HG02973 (cell line): ENCODE results near the gene DTNB.
"Not testable (repeated sequence)": the region's sequence is repeated elsewhere in the genome, so short reads cannot be mapped to it uniquely, and the experiment has no call there.

Experiments
- ATAC-seq: cut with Tn5 transposase; IDR thresholded peaks from one replicate; pipeline ENCODE4 v1.9.1; 2021; ENCODE audit warnings: moderate library complexity; ENCODE audit not compliant: unreplicated experiment

DTNB gene

GRCh38 chr2:25426326-25426725 is 247.1 kb downstream of the DTNB start:
- no peak for ATAC-seq

GRCh38 chr2:25424426-25425028 is 248.8 kb downstream of the DTNB start:
- no peak for ATAC-seq

GRCh38 chr2:25421820-25422411 is 251.5 kb downstream of the DTNB start:
- ATAC-seq = no peak

GRCh38 chr2:25421289-25421688 is 252.1 kb downstream of the DTNB start:
- ATAC-seq = no peak

DNA sequence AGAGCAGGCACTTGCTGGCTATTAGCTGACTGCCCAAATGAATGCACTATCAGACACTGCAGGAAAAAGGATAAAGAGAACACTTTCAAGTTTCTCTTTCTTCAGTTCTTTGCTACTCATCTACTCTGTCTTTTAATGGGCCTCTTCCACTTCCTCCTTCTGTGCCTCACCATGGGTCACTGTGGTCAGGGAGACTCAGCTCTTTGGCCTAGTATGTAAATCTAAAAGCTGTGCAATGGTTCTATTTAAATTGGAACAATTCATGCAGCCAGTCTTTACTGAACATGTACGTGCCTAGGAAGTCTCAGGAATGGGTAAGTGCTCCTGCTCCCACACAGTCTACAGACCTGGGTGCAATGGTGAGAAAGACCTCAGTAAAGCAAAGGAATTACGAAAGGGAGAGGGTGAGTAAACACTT is 252.5 kb downstream of the DTNB start:
- peak; percentile 35 for ATAC-seq

- peak; percentile 66 for ATAC-seq
Measured at GRCh38 chr2:25419678-25420242, 253.6 kb downstream of the DTNB start.

- ATAC-seq = no peak
Measured at GRCh38 chr2:25418944-25419677, 254.3 kb downstream of the DTNB start.

- ATAC-seq = no peak
Measured at GRCh38 chr2:25417715-25418369, 255.5 kb downstream of the DTNB start.

- ATAC-seq = no peak
Measured at GRCh38 chr2:25416674-25417073, 256.7 kb downstream of the DTNB start.

- no peak for ATAC-seq
Measured at GRCh38 chr2:25414781-25415180, 258.6 kb downstream of the DTNB start.

DNA sequence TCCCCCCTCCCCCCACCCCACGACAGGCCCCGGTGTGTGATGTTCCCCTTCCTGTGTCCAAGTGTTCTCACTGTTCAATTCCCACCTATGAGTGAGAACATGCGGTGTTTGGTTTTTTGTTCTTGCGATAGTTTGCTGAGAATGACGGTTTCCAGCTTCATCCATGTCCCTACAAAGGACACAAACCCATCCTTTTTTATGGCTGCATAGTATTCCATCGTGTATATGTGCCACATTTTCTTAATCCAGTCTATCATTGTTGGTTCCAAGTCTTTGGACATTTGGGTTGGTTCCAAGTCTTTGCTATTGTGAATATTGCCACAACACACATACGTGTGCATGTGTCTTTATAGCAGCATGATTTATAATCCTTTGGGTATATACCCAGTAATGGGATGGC is 260.0 kb downstream of the DTNB start:
- ATAC-seq = not testable (repeated sequence)

DNA sequence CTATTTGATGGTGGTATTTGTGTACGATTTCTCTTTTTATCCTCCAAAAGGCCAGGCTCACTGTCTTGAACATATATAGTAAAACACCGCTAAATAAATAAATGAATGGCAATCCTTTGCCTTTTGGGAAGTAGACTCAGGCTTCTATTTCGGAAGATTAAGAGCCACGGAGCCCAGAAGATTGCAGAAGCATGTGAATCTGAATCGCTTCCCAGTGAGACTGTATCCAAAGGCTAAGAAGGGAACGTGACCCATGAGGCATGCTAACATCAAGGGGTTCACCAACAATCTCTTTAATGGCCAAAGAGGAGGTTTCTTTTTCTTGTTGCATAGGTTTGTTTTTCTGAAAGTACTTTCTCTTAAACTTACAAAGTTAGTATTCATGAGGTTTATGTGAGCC is 261.6 kb downstream of the DTNB start:
- no peak for ATAC-seq

- no peak for ATAC-seq
Measured at GRCh38 chr2:25411281-25411680, 262.1 kb downstream of the DTNB start.

DNA sequence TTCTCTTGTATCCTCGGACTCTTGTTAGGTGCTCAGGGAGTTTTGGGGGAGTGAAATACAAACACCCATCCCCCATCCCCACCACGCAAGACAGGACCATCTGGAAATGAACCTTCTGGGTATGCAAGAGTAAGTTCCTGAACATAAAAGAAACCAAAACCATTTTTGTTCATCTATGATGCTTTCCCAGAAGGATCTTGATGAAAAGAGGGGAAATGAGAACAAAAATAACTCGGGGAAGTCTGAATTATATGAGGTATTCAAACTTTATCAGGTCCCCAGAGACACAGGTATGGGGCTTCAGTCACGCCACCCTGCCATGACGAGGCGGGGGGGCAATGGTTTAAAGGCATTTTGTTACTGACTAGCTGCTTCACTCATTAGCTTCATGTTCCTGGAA is 263.0 kb downstream of the DTNB start:
- peak; percentile 48 for ATAC-seq

DNA sequence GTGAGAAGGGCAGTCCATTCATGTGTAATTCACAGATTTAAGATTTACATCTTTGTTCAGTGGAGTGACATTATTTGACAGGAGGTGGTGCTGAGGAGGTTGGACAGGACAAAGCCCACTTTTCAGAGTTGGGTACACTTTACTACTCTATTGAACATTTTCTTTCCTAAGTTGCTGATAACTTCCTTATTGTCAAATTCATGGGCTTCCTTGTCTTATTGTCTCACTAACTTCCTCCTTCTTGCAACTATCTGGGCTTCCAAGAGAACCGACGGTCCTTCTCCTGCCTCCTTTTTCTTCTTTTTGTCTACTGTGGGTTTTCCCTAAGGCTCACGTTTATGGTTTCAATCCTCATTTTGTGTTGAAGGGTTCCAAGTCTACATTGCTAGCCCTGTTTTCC is 263.9 kb downstream of the DTNB start:
- no peak for ATAC-seq

DNA sequence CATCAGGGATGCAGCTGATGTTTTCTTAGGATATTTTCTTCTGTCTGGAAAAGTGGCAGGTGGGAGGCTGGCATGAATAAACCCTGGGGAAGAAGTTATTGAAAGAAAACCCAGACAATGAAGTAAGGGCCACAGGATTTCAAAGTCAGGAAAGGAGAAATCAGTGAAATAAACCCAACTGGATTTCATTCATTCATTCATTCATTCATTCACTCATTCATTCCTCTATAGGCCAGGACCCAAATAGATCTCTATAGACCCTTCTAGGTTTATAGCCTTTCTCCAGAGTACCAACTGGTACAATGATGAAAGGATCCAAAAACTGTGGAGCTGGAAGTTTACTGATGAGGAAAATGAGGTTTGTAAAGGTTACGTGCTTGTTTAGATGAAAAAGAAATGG is 264.3 kb downstream of the DTNB start:
- ATAC-seq = no peak

DNA sequence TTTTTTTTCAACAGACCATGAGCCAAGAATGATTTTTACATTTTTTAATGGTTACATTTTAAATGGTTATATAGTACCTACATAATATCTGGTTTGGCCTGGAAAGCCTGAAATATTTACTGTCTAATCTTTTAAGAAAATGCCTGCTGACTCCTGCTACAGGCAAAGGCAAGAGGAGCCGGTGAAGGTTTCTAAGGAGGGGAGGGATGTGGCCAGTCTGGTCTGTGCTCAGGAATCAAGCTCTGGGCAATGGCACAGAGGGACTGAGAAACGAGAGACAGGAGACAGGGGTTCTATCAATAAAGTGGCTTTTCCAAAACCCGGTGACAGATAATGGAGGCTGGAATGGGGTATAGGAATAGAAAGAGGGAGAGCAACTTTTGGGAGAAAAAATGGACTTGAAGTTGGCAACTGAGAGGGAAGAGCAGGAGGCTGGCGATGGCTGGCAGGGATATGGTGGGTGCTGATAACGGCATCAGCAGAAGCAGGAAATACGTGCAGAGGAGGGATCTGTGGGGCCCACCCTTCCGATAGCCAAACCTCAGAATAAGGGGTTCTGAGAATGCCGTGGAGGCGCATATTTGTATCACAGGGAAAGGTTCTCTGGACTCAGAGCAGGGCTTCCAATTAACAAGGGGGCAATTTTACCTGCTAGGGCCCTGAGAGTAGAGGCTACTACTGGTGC is 267.6 kb downstream of the DTNB start:
- no peak for ATAC-seq

DNA sequence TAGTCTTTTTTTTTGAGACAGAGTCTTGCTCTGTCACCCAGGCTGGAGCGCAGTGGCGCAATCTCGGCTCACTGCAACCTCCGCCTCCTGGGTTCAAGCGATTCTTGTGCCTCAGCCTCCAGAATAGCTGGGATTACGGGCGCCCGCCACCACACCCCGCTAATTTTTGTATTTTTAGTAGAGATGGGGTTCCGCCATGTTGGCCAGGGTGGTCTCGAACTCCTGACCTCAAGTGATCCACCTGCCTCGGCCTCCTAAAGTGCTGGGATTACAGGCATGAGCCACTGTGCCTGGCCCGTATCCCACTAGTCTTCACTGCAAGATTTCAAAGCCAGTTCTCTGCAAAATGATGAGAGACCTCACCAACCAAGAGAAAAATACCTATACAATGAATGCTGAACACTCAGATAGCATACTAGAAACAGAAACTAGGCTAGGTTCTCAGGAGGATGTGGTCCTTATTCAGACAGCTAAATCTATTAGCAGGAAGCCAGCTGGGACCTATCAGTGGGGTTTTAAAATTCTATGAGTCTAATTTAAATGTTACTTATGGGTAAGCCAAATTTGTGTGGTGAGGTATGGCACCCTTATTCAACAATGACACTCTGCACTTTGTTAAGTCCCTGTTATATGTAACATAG is 270.1 kb downstream of the DTNB start:
- ATAC-seq = peak; percentile 67

DNA sequence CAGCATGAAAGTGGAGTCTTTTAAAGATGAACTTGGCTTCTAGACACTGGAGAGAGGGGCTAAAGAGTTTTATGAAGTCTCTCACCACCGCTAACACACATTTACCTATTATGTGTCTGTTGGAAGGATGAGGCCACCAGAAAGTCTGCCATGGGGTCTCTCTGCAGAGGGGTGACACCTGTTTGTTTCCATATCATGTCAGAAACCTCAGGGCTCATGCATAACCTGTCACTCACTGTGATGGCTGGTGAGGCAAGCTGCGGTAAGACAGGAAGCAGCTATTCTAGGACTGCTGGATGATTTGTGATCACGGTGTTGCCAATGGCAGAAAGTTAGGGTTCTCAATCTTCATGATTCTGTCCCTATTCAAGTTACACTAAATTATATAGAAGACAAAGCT is 270.9 kb downstream of the DTNB start:
- peak; percentile 40 for ATAC-seq

DNA sequence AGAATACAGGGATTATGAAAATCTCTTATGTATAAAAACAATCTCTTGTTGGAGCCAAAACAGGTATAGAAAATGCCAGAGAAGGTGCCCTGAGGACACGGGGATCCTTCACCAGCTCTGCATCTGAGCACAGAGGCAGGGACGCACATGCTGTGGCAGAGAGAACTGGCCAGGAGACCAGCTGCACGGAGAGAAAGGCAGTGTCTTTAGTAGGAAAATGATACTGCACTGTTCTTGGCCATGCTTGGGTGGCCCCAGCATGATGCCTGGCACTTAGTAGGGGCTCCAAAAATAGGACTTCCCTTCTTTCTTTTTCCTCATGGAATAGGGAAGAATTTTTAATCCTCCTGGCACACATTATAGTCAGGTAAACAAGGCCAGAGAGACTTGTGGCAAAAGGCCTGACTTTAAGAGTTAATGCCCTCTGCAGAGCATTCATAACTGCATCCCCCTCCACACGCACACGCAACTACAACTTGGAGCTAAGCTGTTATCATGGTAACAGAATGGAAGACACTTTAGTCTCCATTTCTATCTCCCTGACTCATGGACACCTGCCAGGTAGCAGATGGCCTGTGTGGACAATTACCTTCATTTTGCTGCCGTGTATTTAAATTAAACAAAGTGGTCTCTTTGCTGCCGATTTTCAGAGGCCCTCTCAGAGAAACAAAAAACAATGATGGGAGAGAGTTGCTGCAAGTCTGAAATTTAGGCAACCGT is 271.9 kb downstream of the DTNB start:
- no peak for ATAC-seq
